HEK293T (cell line): ENCODE measurements around the gene NPIPB6.
A peak's percentile ranks its signal among the peaks of the same experiment; 100 is the strongest.

Experiments used
- CTCF ChIA-PET: fragments of 350-600 bp; formaldehyde crosslinking; extraction: SDS; loops from one replicate; lab custom pipeline; 2021; ENCODE audit warnings: antibody characterized with exemption, inconsistent platforms; lab: Yijun Ruan, JAX
- POLR2A ChIA-PET: fragments of 350-600 bp; formaldehyde crosslinking; extraction: SDS; loops from one replicate; lab custom pipeline; 2020; ENCODE audit warnings: antibody characterized with exemption, inconsistent platforms; lab: Yijun Ruan, JAX
- DNase-seq: peaks from one replicate; pipeline ENCODE4 v3.0.0; 2012; ENCODE audit warnings: mixed read lengths; ENCODE audit errors: extremely low spot score
- ARNT ChIP-seq: fragments of 450-650 bp; IDR thresholded peaks from 2 replicates; pipeline ENCODE4 v1.6.1; 2017; ENCODE audit warnings: mild to moderate bottlenecking
- BHLHE40 ChIP-seq: fragments of 450-650 bp; IDR thresholded peaks from 2 replicates; pipeline ENCODE4 v1.6.1; 2016; ENCODE audit warnings: mild to moderate bottlenecking, moderate library complexity, borderline replicate concordance
- CTBP1 ChIP-seq: fragments of 450-650 bp; IDR thresholded peaks from 2 replicates; pipeline ENCODE4 v1.6.1; 2016; ENCODE audit warnings: borderline replicate concordance
- ELF4 ChIP-seq: fragments of 450-650 bp; IDR thresholded peaks from 2 replicates; pipeline ENCODE4 v1.6.1; 2017; ENCODE audit warnings: antibody characterized with exemption
- FOXA1 ChIP-seq: fragments of 450-650 bp; IDR thresholded peaks from 2 replicates; pipeline ENCODE4 v1.6.1; 2016; ENCODE audit warnings: mild to moderate bottlenecking
- FOXK2 ChIP-seq: fragments of 450-650 bp; IDR thresholded peaks from 2 replicates; pipeline ENCODE4 v1.6.1; 2016; ENCODE audit warnings: mild to moderate bottlenecking
- FOXM1 ChIP-seq: fragments of 450-650 bp; IDR thresholded peaks from 2 replicates; pipeline ENCODE4 v1.6.1; 2017; ENCODE audit warnings: mild to moderate bottlenecking, borderline replicate concordance
- HDGF ChIP-seq: fragments of 450-650 bp; IDR thresholded peaks from 2 replicates; pipeline ENCODE4 v1.6.1; 2017; ENCODE audit warnings: antibody characterized with exemption, borderline replicate concordance
- L3MBTL2 ChIP-seq: fragments of 450-650 bp; conservative IDR thresholded peaks from 2 replicates; pipeline ENCODE4 v1.6.1; 2016; ENCODE audit warnings: mild to moderate bottlenecking
- LEF1 ChIP-seq: fragments of 450-650 bp; IDR thresholded peaks from 2 replicates; pipeline ENCODE4 v1.6.1; 2017; ENCODE audit warnings: mild to moderate bottlenecking, borderline replicate concordance
- NFRKB ChIP-seq: fragments of 450-650 bp; IDR thresholded peaks from 2 replicates; pipeline ENCODE4 v1.6.1; 2016; ENCODE audit warnings: mild to moderate bottlenecking, moderate library complexity
- PKNOX1 ChIP-seq: fragments of 450-650 bp; IDR thresholded peaks from 2 replicates; pipeline ENCODE4 v1.6.1; 2016
- SP1 ChIP-seq: fragments of 450-650 bp; IDR thresholded peaks from 2 replicates; pipeline ENCODE4 v1.6.1; 2017
- SUZ12 ChIP-seq: fragments of 450-650 bp; IDR thresholded peaks from 2 replicates; pipeline ENCODE4 v1.6.1; 2016; ENCODE audit warnings: mild to moderate bottlenecking
- TARDBP ChIP-seq: fragments of 450-650 bp; IDR thresholded peaks from 2 replicates; pipeline ENCODE4 v1.6.1; 2016
- ZNF384 ChIP-seq: fragments of 450-650 bp; IDR thresholded peaks from 2 replicates; pipeline ENCODE4 v1.6.1; 2016

The NPIPB6 gene

GRCh38 chr16:28320023-28320561 is 43.2 kb downstream of the NPIPB6 start:
- POLR2A ChIA-PET, result no interaction called here
- CTCF ChIA-PET, result no interaction called here
- no peak for DNase-seq
- TF ChIP-seq FOXA1 (no peak), L3MBTL2 (no peak), PKNOX1 (no peak)

- ChIA-PET POLR2A (no interaction called here), CTCF (no interaction called here)
- TF ChIP-seq ZNF384, result no peak
These were observed 43.8 kb downstream of the NPIPB6 start for GRCh38 chr16:28319476-28320022.

GRCh38 chr16:28318042-28318744 is 45.1 kb downstream of the NPIPB6 start:
- CTCF ChIA-PET, result interaction anchor here (0.8 to 1.6 kb wide), 2 partner anchors 23 to 40 kb away, joined by 3 read pairs; no protein-coding TSS in a partner anchor
- DNase-seq, result no peak
- TF ChIP-seq L3MBTL2 (no peak), ELF4 (no peak), TARDBP (no peak), LEF1 (no peak), FOXK2 (no peak), FOXA1 (no peak), FOXM1 (no peak), CTBP1 (no peak), ZNF384 (no peak), PKNOX1 (no peak), NFRKB (no peak), SP1 (no peak), BHLHE40 (no peak), ARNT (no peak), HDGF (no peak), SUZ12 (no peak)
- POLR2A ChIA-PET, result interaction anchor here (1.5 kb wide), 1 partner anchor 36 kb away, joined by 5 read pairs; no protein-coding TSS in a partner anchor

More at GRCh38 chr16:28319476-28320022, 43.8 kb downstream of the NPIPB6 start:
- no peak for DNase-seq

GRCh38 chr16:28317040-28317880 is 46.0 kb downstream of the NPIPB6 start:
- peak; percentile 82 for DNase-seq
- ChIA-PET POLR2A (interaction anchor here (0.9 to 1.5 kb wide), 3 partner anchors 17 to 39 kb away, joined by 3 to 8 read pairs (median 5); no protein-coding TSS in a partner anchor), CTCF (interaction anchor here (0.8 to 1.6 kb wide), 5 partner anchors 17 to 42 kb away, joined by 3 to 11 read pairs (median 3); no protein-coding TSS in a partner anchor)
- no peak for TF ChIP-seq FOXM1
- TF ChIP-seq LEF1, result no peak
- no peak for TF ChIP-seq FOXK2
- no peak for TF ChIP-seq PKNOX1
- no peak for TF ChIP-seq ARNT

GRCh38 chr16:28316054-28316453 is 47.3 kb downstream of the NPIPB6 start:
- ChIA-PET CTCF (interaction anchor here (1.2 to 1.6 kb wide), 4 partner anchors 15 to 41 kb away, joined by 3 to 11 read pairs (median 4); no protein-coding TSS in a partner anchor), POLR2A (interaction anchor here (0.5 to 1.4 kb wide), 3 partner anchors 16 to 38 kb away, joined by 3 to 8 read pairs (median 3); partner anchors contain the start of gene SBK1)
- TF ChIP-seq L3MBTL2, result no peak
- TF ChIP-seq NFRKB, result no peak

GRCh38 chr16:28313587-28313986 is 49.7 kb downstream of the NPIPB6 start:
- ChIA-PET CTCF (interaction anchor here (1.1 to 1.3 kb wide), 3 partner anchors 8 to 32 kb away, joined by 3 read pairs; no protein-coding TSS in a partner anchor), POLR2A (no interaction called here)
- no peak for TF ChIP-seq ZNF384
- no peak for TF ChIP-seq NFRKB
- TF ChIP-seq BHLHE40, result no peak
- no peak for TF ChIP-seq FOXA1
- no peak for TF ChIP-seq SP1
- no peak for TF ChIP-seq TARDBP
- no peak for TF ChIP-seq SUZ12
- no peak for TF ChIP-seq CTBP1
- TF ChIP-seq PKNOX1, result no peak
- TF ChIP-seq HDGF, result no peak
- no peak for TF ChIP-seq FOXM1
- TF ChIP-seq L3MBTL2, result no peak
- no peak for TF ChIP-seq ELF4
- TF ChIP-seq ARNT, result no peak
- no peak for TF ChIP-seq LEF1
- no peak for TF ChIP-seq FOXK2
- no peak for DNase-seq

More at GRCh38 chr16:28316054-28316453, 47.3 kb downstream of the NPIPB6 start:
- no peak for DNase-seq
